SKM-1 treated with dmso at 0.1 percent for 144 hours (cell line): ENCODE data around the gene SIK3.
A peak's percentile ranks its signal among the peaks of the same experiment; 100 is the strongest.

Experiments
- DNase-seq: peaks from one replicate; lab custom pipeline; 2025; ENCODE audit not compliant: unreplicated experiment; lab: John Stamatoyannopoulos, UW

SIK3 gene

DNA sequence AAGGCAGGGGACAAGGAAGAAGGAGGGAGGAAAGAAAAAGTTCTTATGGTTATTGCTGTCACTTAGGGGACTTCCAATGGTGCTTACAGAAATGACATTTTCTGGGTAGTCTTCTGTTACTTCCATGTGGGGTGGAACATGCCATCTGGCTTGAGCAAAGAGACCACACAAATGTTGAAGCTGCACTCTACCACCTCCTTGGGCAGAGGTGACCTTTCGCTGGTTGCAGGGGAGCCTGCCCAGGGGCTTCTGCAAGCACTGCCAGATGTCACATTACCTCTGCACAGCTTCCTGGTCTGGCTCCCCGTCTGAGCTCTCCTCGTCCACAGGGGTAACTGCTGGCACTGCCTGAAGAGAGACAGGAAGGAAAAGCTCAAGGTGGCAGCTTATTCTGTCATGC is 228.2 kb downstream of the SIK3 start:
- DNase-seq = no peak

DNA sequence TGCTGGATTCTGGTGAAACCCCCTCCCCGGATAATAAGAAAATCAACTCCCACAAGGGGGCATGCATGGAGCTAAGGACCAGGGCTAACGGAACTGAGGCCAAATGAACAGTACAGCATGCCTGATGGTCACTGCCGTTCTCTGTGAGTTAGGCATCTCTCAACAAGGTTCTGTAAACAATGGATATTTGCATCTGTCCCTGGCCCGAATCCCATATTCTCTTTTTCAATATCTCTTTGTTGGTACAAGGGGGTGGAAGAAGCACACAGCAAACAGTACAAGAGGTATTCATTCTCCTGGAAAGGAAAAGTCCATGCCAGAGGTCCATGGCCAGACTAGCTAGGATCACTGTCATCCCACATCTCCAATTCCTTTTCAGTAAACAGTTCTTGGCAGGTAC is 228.6 kb downstream of the SIK3 start:
- DNase-seq = no peak

DNA sequence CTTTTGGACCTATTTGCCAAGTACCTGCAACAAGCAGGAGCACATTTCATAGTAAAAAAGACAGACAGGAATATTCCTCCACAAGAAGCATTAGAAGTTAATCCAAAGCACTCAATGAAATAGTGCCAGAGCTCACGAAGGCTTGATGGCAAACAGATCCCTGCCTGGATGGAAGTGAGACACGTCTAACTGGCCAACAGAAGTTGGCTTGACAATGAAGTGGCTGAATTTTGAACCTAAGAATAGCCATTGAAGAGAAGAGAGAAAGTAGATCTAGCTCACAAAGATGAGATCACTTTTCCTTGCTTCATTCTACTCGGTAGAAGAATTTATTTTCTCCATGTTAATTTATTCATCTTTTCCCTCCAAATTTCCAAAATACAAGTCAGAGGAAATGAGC is 230.2 kb downstream of the SIK3 start:
- no peak for DNase-seq

DNA sequence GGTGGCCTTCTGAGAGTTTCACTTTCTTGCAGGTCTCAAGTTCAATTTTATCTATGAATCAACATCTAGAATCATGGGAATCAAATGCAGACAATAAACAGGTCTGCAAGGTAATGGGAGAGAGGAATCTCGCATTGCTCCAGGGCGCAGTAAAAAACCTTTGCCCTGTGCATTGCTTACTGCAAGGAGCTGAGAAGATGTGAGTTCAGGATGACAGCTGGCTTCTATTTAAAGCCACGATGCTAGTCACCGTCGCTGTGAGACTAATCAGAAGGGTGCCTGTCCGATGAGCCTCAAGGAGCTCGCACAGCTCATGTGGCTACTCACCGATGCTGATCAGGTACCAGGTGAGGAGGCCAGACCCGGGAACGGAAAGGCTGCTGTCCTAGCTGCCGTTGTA is 230.6 kb downstream of the SIK3 start:
- DNase-seq = no peak

DNA sequence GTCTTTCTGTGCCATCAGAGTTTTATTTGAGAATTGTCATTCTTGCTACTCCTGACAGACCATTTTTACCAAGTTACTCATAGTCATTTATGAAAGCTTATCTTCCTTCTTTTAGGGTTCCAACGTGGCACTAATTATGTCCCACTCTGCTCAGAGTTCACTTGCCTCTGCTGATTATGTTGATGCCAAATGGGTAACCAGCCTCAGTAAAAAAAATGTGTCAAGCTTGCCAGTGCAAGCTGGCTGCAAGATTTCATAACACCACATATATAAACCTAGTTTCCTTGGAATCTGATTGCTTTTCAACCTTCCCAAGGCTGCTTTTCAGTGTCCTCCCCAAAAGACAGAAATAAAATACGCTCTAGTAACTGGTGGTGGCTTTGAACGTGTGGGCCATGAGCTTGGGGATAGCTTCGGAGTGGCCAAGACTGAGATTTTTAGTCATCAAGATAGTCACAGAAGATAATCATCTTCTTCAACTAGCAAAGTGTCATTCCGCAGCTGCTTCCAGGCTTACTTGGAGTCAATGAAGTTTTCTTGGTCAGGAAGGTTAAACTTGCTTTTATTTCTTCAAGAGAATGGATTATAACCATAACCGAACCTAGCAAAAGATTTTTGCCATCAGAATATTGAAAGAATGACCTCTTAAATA is 231.3 kb downstream of the SIK3 start:
- no peak for DNase-seq

DNA sequence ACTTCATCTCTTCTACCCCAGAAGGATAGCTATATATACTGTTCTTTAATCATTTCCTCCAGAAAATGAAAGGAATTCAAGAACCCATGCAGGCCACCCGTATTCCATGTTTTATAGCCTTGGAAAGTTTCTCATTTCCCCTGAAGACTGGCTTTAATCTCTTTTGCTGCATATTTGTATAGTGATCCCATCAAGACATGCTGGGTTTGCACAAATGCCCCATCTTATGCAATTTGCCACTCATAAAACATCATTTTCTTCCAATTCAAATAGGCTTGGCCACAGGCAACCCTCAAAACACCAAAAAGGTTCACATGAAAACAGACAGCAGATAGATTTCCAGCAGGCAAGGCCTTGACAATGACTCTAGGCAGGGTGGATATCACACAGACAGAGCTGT is 232.5 kb downstream of the SIK3 start:
- DNase-seq = no peak

DNA sequence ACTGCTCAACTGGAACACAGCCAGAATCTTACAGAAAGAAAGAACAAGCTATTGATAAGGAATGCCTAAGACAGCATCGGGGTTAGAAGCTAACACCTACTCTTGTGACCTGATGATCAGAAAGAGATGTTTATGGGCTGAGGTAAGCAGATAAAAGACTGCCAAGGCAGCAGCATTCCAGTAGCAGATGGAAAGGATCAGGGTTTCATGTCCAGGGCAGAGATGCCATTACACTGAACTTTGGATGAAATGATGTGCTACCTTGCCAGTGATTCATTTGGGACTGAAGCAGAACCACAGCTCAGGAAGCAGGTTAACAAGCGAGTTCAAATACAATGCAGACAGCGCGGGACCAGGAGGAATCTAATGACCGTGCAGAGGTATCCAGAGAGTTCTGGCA is 233.7 kb downstream of the SIK3 start:
- DNase-seq = no peak

DNA sequence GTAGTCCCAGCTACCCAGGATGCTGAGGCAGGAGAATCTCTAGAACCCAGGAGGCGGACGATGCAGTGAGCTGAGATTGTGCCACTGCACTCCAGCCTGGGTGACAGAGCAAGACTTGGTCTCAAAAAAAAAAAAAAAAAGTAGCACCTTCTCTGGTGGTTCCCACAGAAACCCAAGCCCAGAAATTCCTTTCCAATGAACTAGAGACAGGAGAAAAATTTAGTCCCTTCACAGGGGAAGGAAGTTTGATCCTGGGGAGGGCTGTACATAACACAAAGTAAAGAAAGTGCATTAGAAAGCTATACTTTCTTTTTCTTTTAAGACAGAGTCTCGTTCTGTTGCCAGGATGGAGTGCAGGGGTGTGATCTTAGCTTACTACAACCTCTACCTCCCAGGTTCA is 235.3 kb downstream of the SIK3 start:
- no peak for DNase-seq

DNA sequence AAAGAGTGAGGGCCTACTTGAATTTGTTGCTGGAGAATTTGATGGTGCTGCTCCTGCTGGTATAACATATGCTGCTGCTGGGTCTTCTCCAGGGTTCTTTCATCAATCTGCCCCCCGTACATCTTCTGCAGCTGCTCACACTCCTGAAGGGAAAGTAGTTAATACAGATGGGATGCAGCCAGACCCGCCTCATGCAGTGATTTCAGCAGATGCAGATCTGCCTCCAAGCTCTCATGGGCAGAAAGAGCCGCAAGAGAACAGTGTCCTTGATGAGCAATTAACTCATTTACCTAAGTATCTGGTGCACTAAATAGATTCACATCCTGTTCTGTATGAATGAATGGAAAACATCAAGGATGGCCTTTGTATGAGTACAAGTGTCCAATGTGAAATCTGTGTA is 236.0 kb downstream of the SIK3 start:
- no peak for DNase-seq

DNA sequence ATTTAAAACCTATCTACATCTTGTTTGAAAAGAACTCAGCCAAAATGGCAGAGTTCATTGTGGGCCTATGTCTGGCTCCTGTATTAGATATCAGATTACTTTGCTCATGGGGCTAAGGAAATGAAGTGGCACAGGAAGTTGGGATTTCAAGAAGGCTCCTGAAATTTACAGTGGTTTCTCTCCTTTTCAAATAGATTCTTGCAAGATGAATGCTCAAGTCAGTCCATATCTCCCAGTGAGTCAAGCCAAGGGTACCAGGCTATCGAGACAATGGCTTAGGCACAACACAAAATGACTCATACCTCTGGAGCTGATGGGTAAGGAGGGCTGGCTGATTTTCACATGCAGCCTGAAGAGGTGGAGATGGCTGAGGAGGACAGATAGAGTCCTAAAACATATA is 236.7 kb downstream of the SIK3 start:
- DNase-seq = no peak

DNA sequence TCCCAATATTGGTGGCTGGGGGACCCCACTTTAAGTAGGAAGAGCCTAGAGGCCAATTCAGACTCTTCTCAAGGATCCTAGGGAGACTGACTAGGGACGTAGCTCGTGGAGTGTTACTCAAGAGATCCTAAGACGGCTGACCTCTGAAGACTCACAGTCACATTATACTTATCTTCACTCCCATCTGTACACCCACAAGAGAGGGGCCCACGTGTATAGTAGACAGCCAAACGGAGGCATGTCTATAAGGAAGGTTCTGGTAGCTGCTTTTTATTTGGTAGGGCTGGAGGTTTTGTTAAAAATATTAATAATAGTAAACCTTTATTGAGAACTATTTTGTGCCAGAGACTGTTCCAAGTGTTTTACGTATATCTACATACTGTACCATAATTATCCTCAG is 237.9 kb downstream of the SIK3 start:
- no peak for DNase-seq

DNA sequence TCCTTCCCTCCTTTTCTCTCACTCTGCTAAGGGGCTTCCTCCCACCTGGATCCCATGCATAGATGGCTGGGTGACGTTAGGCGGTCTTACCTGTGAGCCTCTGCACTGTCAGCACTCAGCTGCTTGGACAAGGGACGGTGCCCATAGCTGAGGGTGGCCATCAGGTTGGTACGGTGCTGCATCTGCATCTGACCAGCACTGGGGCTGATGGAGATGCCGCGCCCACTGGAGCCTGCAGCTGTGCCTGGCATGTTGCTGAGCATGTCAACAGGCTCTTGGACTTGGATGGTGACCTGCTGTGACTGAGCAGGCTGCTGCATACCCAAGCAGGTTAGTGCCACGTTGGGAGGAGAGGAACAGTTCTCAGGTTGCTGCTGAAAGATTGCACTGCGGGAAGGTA is 239.1 kb downstream of the SIK3 start:
- no peak for DNase-seq

DNA sequence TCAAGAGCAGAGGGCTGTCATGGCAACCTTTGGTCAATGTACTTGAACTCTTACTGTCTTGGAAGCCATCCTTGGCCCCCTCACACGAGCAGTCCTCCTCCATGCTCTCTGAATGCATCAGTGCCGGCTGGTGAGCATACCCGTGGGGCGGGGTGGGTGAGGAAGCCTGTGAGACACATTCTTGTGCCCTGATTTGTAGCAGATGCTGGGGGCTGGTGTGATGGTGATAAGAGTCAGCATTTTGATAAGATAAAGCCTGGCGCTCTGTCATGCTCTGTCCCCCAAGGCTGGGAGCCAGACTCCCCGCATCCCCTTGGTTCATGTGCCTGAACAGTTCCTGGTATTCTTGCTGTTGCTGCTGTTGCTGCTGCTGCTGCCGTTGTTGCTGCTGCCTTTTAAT is 240.3 kb downstream of the SIK3 start:
- no peak for DNase-seq

DNA sequence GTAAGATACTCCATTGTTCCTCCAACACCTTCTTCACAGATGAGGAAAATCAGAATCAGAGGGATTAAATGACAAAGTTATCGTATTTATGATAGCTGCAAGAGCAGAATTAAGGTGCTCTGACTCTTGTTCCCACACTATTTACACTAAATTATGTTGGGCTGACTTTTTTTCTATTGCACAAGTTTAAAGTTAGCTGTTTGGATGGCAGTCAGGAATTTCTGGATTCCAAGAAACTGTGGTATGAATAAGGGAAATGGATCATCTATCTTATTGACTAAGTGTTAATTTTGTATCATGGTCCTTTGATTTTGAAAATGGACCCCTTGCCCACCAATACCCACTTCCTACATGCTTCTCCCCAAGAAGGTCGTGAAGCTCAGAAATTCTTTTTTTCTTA is 240.9 kb downstream of the SIK3 start:
- no peak for DNase-seq

DNA sequence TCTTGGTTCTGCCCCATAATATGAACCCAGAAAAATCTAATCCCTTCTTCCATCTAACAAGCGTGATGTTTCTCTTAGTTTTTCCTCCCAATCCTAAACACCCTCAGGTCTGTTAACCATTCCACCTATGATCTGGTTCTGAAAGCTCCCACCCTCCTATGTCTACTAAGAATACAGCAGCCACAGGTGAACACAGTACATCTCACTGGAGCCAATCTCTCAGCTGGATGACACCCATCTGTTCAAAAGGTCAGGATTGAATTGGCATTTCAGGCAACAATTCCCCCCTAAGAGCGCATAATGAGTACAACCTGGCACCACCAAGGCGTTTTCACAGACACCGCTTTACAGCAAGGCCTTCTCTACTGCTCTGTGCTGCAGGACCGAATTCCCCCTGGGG is 241.8 kb downstream of the SIK3 start:
- no peak for DNase-seq

DNA sequence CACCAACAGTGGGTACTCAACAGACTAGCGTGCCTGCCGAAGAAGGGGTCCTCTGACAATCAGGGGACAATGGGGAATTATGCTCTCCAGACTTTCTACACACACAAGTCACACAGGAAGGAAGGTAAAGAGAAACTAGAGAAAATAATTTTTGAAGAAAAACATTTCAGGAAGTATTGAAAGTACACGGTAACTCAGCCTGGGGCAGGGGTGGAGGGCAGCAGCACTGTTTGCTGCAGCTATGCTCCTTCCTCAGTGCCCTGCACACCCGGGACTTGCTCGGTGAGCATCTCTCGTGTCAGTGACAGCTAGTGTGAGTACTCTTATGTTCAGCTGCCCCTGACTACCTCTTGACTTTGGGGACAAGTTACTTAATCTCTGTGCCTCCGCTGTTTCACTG is 242.8 kb downstream of the SIK3 start:
- no peak for DNase-seq

DNA sequence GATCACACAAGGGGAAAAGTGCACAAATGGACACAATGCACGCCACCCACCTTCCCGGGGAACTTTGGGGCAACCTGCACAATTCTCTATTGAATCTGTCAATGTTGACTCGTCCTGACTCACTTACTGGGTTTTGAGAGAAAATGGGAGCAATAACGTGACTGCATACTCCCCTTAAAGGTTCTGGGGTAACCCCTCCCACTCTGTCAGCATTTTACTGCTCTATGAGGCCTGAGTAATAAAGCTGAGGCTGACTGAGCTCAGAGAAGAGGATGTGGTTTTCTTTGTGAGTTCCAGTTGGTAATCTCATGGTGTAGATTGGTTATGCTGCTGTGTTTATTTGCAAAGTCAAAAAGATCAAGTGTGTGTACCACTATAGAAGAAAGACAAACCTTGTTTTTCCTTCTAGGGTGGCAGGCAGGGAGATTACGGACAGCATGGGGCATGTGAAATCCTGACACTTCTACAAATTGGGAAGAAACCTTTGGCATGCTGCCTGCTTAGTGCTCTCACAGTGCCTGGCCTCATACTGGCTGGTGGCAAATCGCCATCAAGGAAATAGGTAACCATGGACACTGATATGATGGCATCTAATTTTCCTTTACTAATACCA is 244.7 kb downstream of the SIK3 start:
- DNase-seq = peak; percentile 87

DNA sequence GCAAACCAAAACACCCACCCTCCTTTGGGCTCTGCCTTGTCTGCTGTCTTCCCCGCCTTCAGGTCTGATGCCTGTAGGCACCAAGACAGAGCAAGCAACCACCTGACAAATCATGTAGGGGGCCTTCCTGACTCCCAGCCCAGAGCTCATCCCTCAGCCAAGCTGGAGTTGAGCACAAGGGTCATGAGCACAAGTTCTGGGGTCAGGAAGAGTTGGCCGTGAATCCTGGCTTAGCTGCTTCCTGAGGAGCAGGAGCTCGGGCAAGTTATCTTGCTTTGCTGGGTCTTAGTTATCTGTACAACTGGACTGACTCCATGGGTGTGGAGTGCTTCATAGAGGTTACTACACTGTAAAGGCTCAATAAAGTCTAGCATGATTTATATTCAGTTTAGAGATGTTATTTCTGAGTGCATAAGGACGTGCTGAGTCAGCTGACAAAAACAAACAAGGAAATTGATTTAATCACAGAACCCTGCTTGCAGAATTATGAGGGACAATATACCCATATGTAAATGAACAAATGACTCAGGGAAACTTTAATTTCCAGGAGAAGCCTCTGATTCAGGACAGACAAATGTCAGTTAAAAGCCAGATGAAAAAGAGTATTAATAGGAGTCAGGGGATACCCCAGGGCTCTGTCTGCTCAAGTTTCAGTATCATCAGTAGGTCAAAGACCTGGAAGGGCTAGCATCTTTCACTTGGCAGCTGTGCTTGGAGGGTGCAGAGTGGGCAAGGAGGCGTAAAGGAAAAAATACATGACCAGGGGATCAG is 245.8 kb downstream of the SIK3 start:
- DNase-seq = no peak

DNA sequence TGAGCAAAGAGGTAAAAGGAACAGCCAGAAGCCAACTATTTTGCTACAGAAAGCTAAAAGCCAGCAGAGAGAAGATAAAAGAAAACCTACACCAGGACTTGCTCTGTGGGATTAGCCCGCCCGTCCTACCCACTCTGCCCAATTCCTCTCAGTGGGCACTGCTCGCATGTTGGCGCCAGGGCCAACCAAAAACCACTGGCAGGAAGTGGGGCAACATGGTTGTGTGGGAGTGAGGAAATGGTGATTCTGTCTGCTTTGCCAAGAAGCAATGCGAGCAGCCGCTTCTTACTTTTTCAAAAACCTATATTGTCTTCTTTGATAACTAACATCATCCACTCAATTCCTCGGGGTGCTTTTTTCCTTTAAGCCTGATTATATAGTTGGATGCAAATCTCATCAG is 246.6 kb downstream of the SIK3 start:
- peak; percentile 46 for DNase-seq

DNA sequence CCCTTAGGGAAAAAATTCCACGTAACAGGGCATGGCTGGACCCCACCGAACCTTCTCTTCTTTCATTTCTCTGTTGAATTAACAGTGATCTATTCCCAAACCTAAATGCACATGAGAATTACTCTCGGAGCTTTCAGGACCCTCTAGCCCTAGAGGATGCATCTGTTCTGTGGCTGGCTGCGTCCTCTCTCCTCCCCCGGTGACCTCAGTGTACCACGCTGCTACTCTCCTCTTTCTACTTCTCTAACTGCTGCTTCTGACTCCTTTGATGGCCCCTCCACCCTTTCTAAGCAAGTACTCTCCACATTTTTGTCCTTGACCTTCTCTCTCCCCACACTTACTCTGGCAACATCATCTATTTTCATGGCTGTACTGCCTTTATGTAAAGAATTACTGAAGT is 248.7 kb downstream of the SIK3 start:
- no peak for DNase-seq

DNA sequence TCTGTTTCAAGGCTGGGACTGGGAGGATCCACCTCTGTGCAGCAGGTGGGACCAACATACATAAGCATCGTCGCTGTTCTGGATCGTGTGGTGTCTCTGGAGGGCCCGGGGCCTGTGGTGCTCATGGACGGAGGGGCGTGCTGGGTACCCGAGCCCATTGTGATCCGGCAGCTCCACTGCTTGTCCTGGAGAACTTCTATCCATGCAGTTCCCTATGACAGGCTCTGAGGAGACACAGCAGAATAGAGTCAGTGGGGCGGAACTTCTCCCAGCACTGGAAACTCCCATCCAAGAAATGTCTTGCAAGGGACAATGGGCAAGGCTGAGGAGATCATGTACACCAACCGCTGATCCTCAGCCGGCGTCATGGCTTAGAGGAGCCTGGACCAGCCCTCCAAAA is 249.2 kb downstream of the SIK3 start:
- no peak for DNase-seq

DNA sequence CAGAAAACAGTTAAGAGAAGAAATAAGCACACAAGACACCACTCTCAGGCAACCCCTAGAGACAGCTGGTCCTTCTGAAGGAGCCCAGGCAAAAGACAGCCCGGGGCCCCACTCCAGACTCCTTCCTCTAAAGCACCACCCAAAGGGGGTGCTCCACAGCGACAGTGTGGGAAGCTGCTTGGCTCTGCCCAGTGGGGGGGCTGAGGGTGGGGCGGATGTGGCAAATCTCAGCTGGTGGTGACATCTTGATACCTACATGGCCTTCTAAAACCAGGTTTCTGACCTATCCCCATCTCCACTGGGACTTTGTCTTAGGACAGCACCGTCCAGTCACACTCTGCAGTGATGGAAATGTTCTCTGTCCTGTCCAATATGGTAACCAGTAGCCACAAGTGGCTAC is 250.6 kb downstream of the SIK3 start:
- DNase-seq = no peak

DNA sequence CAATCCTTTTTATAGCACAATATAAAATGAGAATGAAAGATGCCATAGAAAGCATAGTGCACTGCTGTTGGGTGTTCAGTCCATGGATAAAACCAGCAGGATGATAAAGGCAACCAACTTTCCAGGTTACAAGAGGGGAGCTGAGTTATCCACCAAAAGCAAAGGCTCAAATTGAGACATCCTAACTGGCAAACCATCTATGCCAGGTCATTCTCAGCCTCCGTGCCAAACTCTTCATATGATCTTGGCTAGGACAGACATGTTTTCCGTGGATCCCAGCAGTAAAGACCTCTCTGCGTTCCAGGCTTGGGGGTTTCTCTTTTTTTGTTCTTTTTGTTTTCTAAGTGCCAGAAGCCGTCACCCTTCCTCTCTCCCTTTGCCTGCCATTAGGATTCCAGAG is 253.5 kb downstream of the SIK3 start:
- no peak for DNase-seq
